Renal cortex interstitium (tissue), 11 donors: ENCODE data around the gene TSPO. TPM values are rescaled to one million over a fixed set of nuclear protein-coding genes. Genes with fewer than 3 reads are reported as not detected.

Experiments used
- DNase-seq, 11 donors: peaks; one replicate each; pipeline ENCODE4 v3.0.0-alpha.2; 2013; ENCODE audit warnings: low read depth in 9 of 11, low spot score in 4 of 11; ENCODE audit errors: extremely low read depth in 1 of 11
- polyA plus RNA-seq, 3 donors: library from polyadenylated mRNA; unstranded; fragments of 120-200 nt; gene quantifications; one replicate each; pipeline ENCODE4 v1.2.1, GENCODE V29; 2013; ENCODE audit not compliant: insufficient read length in 3 of 3

TSPO gene
- polyA plus RNA-seq, 3 donors = 12.2 to 29.4 (median 23.1) TPM

- peak in 4 of 11 donors; percentile 23 to 59 (median 47) for DNase-seq
These were observed 35.2 kb downstream of the TSPO start, which contains the start of gene TTLL12 for GRCh38 chr22:43186272-43187170. TSS of gene TTLL12 (minus strand) at chr22:43187134. CDS start at chr22:43187069, 65 bp downstream.

GRCh38 chr22:43187171-43188099, 36.1 kb downstream of the TSPO start:
- DNase-seq = peak; percentile 91 to 95 (median 94)

GRCh38 chr22:43188829-43189545, 37.6 kb downstream of the TSPO start:
- no peak for DNase-seq

DNA sequence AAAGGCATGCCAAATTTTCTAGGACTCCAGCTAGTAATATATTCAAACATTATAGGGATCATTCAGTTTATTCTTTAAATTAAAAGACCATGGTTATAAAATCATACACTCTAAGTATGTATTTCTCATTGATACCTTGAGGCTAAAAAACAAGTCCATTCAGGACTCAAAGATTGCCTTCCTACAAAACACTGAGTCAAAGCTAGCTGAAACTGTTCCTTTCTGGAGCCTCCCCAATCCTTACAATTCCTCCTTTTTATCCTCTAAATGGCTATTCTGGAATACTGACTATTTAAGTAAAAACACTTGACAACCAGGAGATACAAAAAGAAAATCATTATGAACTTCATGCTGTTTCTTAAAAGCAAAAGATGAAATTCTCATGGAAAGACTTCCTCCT, 40.5 kb downstream of the TSPO start:
- no peak for DNase-seq

- DNase-seq = no peak
These were observed 46.0 kb downstream of the TSPO start for GRCh38 chr22:43197271-43197941.

GRCh38 chr22:43198126-43198525, 46.8 kb downstream of the TSPO start:
- DNase-seq = no peak

DNA sequence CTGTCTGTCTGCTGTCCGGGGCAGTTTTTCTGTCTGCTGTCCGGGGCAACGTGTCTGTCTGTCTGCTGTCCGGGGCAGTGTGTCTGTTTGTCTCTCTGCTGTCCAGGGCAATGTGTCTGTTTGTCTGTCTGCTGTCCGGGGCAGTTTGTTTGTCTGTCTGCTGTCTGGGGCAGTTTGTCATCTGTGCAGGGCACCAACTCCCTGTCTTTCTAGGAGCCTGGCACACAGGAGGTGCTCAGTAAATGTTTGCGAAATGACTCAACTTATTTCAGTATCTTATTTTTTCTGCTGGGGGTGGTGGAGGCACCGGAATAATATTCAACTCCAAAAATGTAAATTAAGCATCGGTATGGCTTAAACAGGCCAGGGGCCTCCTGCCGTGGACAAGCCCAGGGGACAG, 47.6 kb downstream of the TSPO start:
- no peak for DNase-seq

DNA sequence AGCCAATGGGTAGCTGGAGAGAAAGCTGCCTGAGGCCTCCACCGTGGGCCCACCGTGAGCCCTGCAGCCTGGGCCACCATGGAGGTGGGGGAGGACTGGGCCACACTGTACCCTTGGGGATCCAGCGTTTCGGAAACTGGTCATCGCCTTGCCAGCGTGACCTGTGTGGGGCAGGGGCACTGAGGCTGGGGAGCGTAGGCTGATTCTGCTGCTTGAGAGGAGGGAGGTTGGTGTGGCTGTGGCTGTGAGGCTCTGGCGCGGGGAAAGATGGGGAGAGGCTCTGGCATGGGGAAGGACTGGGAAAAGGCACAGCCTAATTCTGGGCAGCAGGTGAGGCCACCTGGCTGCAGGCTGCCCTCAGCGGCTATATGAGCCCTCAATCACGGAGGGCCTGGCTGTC, 48.2 kb downstream of the TSPO start:
- no peak for DNase-seq

DNA sequence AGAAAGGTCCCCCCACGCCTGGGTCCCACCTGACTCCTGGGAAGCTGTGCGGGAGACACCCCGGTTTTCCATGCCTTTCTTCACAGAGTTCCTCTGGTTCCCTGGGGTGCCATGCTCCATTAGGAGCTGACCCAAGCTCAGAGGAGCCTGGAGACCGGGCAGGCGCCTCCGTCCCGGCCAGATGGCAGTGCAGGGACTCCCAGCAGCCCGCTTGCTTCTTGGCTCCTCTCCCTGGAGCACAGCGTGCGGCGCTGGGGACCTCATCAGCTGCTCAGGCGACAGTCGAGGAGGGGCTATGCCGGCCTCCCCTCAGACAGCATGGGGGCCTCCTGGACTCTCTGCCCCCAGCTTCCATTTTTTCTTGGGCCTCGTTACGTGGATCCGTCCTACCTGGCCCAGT, 48.7 kb downstream of the TSPO start:
- DNase-seq = no peak

GRCh38 chr22:43200555-43200954, 49.2 kb downstream of the TSPO start:
- no peak for DNase-seq

GRCh38 chr22:43201486-43202219, 50.3 kb downstream of the TSPO start:
- DNase-seq = no peak

DNA sequence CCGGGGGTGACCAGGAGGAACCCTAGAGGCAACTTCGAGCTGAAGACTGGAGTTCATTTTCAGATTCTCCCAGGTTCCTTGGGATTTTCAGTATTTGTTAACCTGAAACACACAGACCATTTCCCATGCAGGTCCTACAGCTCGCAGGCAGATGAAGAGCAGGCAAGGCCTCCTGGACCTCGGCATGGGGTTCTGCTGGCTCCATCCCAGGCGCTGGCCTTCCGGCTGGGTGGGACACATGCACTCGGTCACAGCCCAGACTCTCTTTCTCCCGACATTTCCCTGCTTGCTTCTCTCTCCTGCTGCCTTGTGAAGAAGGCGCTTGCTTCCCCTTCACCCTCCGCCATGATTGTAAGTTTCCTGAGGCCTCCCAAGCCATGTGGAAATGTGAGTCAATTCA, 51.0 kb downstream of the TSPO start:
- no peak for DNase-seq

- no peak for DNase-seq
These were observed 51.5 kb downstream of the TSPO start for GRCh38 chr22:43202756-43203410.

GRCh38 chr22:43203471-43203981, 52.2 kb downstream of the TSPO start:
- DNase-seq = peak in 6 of 11 donors; percentile 37 to 70 (median 62)

DNA sequence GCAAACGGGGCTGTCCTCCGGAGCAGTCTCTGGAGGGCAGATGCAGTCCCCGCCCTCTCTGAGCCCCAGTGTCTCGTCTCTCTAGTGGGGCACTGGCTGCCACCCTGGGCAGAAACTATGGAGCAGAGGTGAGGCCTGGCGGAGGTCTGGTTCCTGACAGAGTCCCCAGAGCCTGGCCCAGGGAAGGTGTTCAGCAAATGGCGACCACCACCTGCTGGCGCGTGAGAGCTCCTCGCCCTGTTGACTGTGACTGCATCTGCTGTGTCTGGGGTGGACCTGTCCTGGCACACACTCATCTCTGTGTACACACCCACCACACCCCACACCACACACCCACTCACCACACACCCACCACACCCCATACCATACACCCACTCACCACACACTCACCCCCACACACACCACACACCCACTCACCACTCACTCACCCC, 53.9 kb downstream of the TSPO start:
- no peak for DNase-seq

DNA sequence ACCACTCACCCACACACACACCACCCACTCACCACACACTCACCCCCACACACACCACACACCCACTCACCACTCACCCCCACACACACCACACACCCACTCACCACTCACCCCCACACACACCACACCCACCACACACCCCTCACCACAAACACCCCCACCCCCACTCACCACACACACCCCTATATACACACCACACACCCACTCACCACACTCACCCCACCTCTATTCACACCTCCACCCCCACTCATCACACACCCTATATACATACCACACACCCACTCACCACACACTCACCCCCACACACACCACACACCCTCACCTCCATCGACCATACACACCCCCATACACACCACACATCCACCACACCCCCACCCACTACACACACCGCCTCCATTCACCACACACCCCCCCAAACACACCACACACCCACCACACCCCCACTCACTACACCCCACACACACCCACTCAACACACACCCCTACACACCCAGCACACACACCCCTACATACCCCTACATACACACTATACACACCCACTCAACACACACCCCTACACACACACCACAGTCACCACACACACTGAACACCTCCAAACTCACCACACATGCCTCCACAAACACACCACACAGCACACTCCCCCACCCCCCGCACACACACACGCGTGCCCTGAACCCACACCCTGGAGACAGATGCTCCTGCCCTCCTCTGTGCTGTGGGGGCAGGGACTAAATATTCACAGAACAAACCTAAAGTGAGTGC, 54.6 kb downstream of the TSPO start:
- no peak for DNase-seq
